K562 (cell line): ENCODE data around the gene CRACDL. TPM values are rescaled to one million over a fixed set of nuclear protein-coding genes. Genes with fewer than 3 reads are reported as not detected.

Experiments
- ATAC-seq: fragments of 200-7000 bp; cut with Tn5 transposase; 3 replicates; pipeline ENCODE4 v1.9.1; 2020; ENCODE audit warnings: moderate library complexity
- BruUV-seq: library from RNA; stranded (reverse); fragments of 400-500 nt; replicated peaks from 2 replicates; lab custom pipeline; 2021; lab: Mats Ljungman, UMichigan
- CTCF ChIA-PET: fragments of 300-600 bp; formaldehyde crosslinking; extraction: SDS; loops from one replicate; lab custom pipeline; 2021; ENCODE audit warnings: low intra/inter-chr PET ratio; lab: Yijun Ruan, JAX
- POLR2A ChIA-PET: fragments of 300-600, 350-650 bp; sonication (Branson Sonifier 250); formaldehyde crosslinking; extraction: SDS; loops from one replicate; lab custom pipeline; 2021; ENCODE audit warnings: antibody characterized with exemption, inconsistent platforms; lab: Yijun Ruan, JAX
- DNase-seq, 4 experiments: peaks; one replicate each; pipeline versions ENCODE4 v3.0.0 to v3.0.0-alpha.2; 2011 to 2018; ENCODE audit warnings: low spot score in 3 of 4, mixed read lengths in 3 of 4; ENCODE audit errors: extremely low read depth in 1 of 4
- FAIRE-seq: peaks from 2 replicates; lab custom pipeline; 2011; peaks lifted over from hg19 to GRCh38; lab: Jason Lieb, UNC
- H2AFZ ChIP-seq: 2 replicates; pipeline ENCODE4 v1.6.0; 2011; ENCODE audit warnings: low read depth, low read length, control low read depth, inconsistent platforms
- H3K27ac ChIP-seq: fragments of 200-600 bp; 3 replicates; pipeline ENCODE4 v1.8.0; 2011; ENCODE audit warnings: low read depth, mild to moderate bottlenecking, control low read depth, inconsistent platforms, low read length, moderate library complexity, mixed read lengths; ENCODE audit errors: extremely low read depth
- H3K27me3 ChIP-seq, 2 experiments: fragments of 300-600 bp in 1 of 2; 2 replicates in 1 of 2; 3 replicates in 1 of 2; pipeline versions ENCODE4 v1.6.0 to v1.8.0; 2011; ENCODE audit warnings: inconsistent platforms in 2 of 2, low read length in 2 of 2, mild to moderate bottlenecking in 1 of 2, mixed read lengths in 1 of 2, moderate library complexity in 1 of 2; ENCODE audit not compliant: control insufficient read depth in 2 of 2, insufficient read depth in 2 of 2
- H3K36me3 ChIP-seq: fragments of 300-600 bp; 3 replicates; pipeline ENCODE4 v1.8.0; 2011; ENCODE audit warnings: mild to moderate bottlenecking, low read length, inconsistent platforms; ENCODE audit not compliant: control insufficient read depth, insufficient read depth
- H3K4me1 ChIP-seq, 2 experiments: fragments of 200-600 bp in 1 of 2; replicated peaks in 1 of 2; 2 replicates in 1 of 2; 3 replicates in 1 of 2; pipeline versions ENCODE4 v1.5.1 to v1.8.0; 2011; ENCODE audit warnings: inconsistent platforms in 2 of 2, low read length in 2 of 2, mild to moderate bottlenecking in 1 of 2, mixed read lengths in 1 of 2, moderate library complexity in 1 of 2; ENCODE audit not compliant: control insufficient read depth in 2 of 2, insufficient read depth in 2 of 2
- H3K4me2 ChIP-seq: 2 replicates; pipeline ENCODE4 v1.6.1; 2011; ENCODE audit warnings: low read length, control low read depth, inconsistent platforms, mixed read lengths; ENCODE audit not compliant: insufficient read depth
- H3K4me3 ChIP-seq: fragments of 200-600 bp; sonication (generic), shearing (Covaris generic); 2 replicates; pipeline ENCODE4 v1.5.1; 2016; ENCODE audit warnings: control low read depth, inconsistent platforms
- H3K79me2 ChIP-seq: fragments of 200-600 bp; 3 replicates; pipeline ENCODE4 v1.8.0; 2011; ENCODE audit warnings: low read length, inconsistent platforms; ENCODE audit not compliant: control insufficient read depth, insufficient read depth
- H3K9ac ChIP-seq, 2 experiments: 2 replicates each; pipeline versions ENCODE4 v1.6.0 to v1.6.1; 2011; ENCODE audit warnings: low read depth in 2 of 2, low read length in 2 of 2, control low read depth in 1 of 2, inconsistent platforms in 1 of 2, mild to moderate bottlenecking in 1 of 2, mixed read lengths in 1 of 2; ENCODE audit not compliant: insufficient read depth in 1 of 2
- H3K9me1 ChIP-seq: one replicate; pipeline ENCODE4 v1.6.0; 2011; ENCODE audit warnings: inconsistent platforms, mild to moderate bottlenecking, low read length, moderate library complexity; ENCODE audit not compliant: control insufficient read depth, insufficient read depth
- H3K9me3 ChIP-seq: replicated peaks from 2 replicates; pipeline ENCODE4 v1.5.1; 2011; ENCODE audit warnings: low read depth, low read length, inconsistent platforms; ENCODE audit not compliant: control insufficient read depth, insufficient read depth
- H4K20me1 ChIP-seq: replicated peaks from 2 replicates; pipeline ENCODE4 v1.6.1; 2011; ENCODE audit warnings: low read length, inconsistent platforms, mixed read lengths; ENCODE audit not compliant: control insufficient read depth, insufficient read depth
- ELF2 ChIP-seq: fragments of 250-450 bp; sonication (Bioruptor Pico); IDR thresholded peaks from 2 replicates; pipeline ENCODE4 v1.5.0; 2021; ENCODE audit warnings: mild to moderate bottlenecking
- MBD1 ChIP-seq: fragments of 250-450 bp; sonication (Bioruptor Pico); IDR thresholded peaks from 2 replicates; pipeline ENCODE4 v1.8.0; 2022; ENCODE audit warnings: inconsistent platforms
- NR3C1 ChIP-seq: sonication (generic); formaldehyde crosslinking; IDR thresholded peaks from 2 replicates; pipeline ENCODE4 v1.8.1; 2022; ENCODE audit warnings: missing genetic modification reagents
- RREB1 ChIP-seq: fragments of 250-450 bp; sonication (Bioruptor Pico); IDR thresholded peaks from 2 replicates; pipeline ENCODE4 v1.4.0; 2020
- SREBF2 ChIP-seq: sonication (generic); formaldehyde crosslinking; IDR thresholded peaks from 2 replicates; pipeline ENCODE4 v1.4.0; 2020; ENCODE audit warnings: mild to moderate bottlenecking, missing genetic modification reagents
- ZBTB34 ChIP-seq: fragments of 250-450 bp; sonication (Bioruptor Pico); IDR thresholded peaks from 2 replicates; pipeline ENCODE4 v1.8.0; 2021; ENCODE audit warnings: mild to moderate bottlenecking, moderate library complexity
- ZSCAN32 ChIP-seq: fragments of 450-650 bp; formaldehyde crosslinking; IDR thresholded peaks from 2 replicates; pipeline ENCODE4 v1.4.0; 2020; ENCODE audit warnings: mild to moderate bottlenecking, moderate library complexity
- WGBS: fragments of 100-300 bp; shearing (Covaris generic); methylation state at CpG from one replicate; pipeline ENCODE4 v1.1.6; 2016; ENCODE audit warnings: low coverage, mixed read lengths; ENCODE audit not compliant: insufficient coverage; ENCODE audit errors: missing lambda C conversion rate; 5-methylcytosine and 5-hydroxymethylcytosine counted together
- in situ Hi-C: fragments of 300-500 bp; cut with MboI; formaldehyde crosslinking; loops from 4 replicates; pipeline ENCODE4 v1.15.0; 2018; ENCODE audit warnings: inconsistent platforms, mixed read lengths
- intact Hi-C: fragments of 100-400 bp; cut with micrococcal nuclease; formaldehyde crosslinking; loops from 2 replicates; pipeline ENCODE4 v1.14.2; 2022
- polyA plus RNA-seq, 8 experiments: library from polyadenylated mRNA; depleted of rRNA in 4 of 8; stranded (reverse) in 5 of 8; unstranded in 3 of 8; fragments of >200 nt; fragmentation: Nextera tagmentation in 2 of 8; fragmentation: Illumina TruSeq in 1 of 8; extraction: Ambion mirVana in 2 of 8; extraction: Trizol in 1 of 8; gene quantifications; 2 replicates each; pipeline versions ENCODE4 v1.2.1 to v1.2.3, GENCODE V29; 2011 to 2014; ENCODE audit warnings: inconsistent platforms in 1 of 8, missing spikeins in 1 of 8
- total RNA-seq, 7 experiments: library from RNA; depleted of rRNA in 6 of 7; stranded (reverse); fragments of >200 nt in 6 of 7; fragmentation: Illumina TruSeq in 2 of 7; extraction: Trizol in 2 of 7; gene quantifications; 2 replicates each; pipeline versions ENCODE4 v1.2.1 to v1.2.3, GENCODE V29; 2011 to 2021; ENCODE audit warnings: low replicate concordance in 1 of 7

Gene CRACDL
- total and polyA plus RNA-seq, 9 of the 15 experiments (the other 6 are each of a cell fraction or from before 2014, with no cell fraction given): not detected

GRCh38 chr2:98782570-98782969, 153.5 kb downstream of the CRACDL start:
- Histone ChIP-seq H3K9me3 (no peaks in the 10 kb centered on the region), H3K27me3 (no peaks in the 10 kb centered on the region; a peak in 1 of 5 replicates), H2AFZ (no peak overlapping the region), H3K4me2 (no peak overlapping the region), H3K27ac (no peak overlapping the region), H3K4me1 (no peaks in the 10 kb centered on the region; a peak in 1 of 5 replicates), H3K36me3 (no peaks in the 10 kb centered on the region), H3K79me2 (no peaks in the 10 kb centered on the region), H3K4me3 (no peak overlapping the region), H3K9me1 (no peaks in the 10 kb centered on the region), H4K20me1 (no peaks in the 10 kb centered on the region), H3K9ac (no peak overlapping the region)
- ATAC-seq: no peak
- ChIA-PET CTCF (no interaction called here), POLR2A (no interaction called here)
- in situ Hi-C loops (no loop called here), intact Hi-C loops (no loop called here)
- BruUV-seq: no TSS peak
- no peak for DNase-seq
- TF ChIP-seq ZBTB34 (CRISPR knock-in tag): no peak
- FAIRE-seq: no peak

GRCh38 chr2:98781822-98782221, 154.2 kb downstream of the CRACDL start:
- no peak overlapping the region for H3K9ac ChIP-seq
- CTCF ChIA-PET: no interaction called here
- no peak for DNase-seq
- TF ChIP-seq ZSCAN32 (CRISPR knock-in tag) (no peak), RREB1 (no peak), NR3C1 (CRISPR knock-in tag) (no peak), ELF2 (CRISPR knock-in tag) (no peak), SREBF2 (no peak), MBD1 (no peak)
- TF ChIP-seq, all 486 proteins: peak for 0
- intact Hi-C loops: no loop called here
- ATAC-seq (no peak), FAIRE-seq (no peak)
- no peak overlapping the region for H3K4me2 ChIP-seq
- no peaks in the 10 kb centered on the region; a peak in 1 of 5 replicates for H3K4me1 ChIP-seq
- no peak overlapping the region for H2AFZ ChIP-seq
- in situ Hi-C loops: no loop called here
- no peaks in the 10 kb centered on the region for H3K36me3 ChIP-seq
- no peak overlapping the region for H3K4me3 ChIP-seq
- H3K9me3 ChIP-seq: no peaks in the 10 kb centered on the region
- POLR2A ChIA-PET: no interaction called here
- no peaks in the 10 kb centered on the region for H4K20me1 ChIP-seq
- 0% methylated on average over 1 of the region's 1 CpG for WGBS
- no peaks in the 10 kb centered on the region; a peak in 1 of 5 replicates for H3K27me3 ChIP-seq
- H3K27ac ChIP-seq: no peak overlapping the region
- no TSS peak for BruUV-seq
- no peaks in the 10 kb centered on the region for H3K79me2 ChIP-seq
- H3K9me1 ChIP-seq: no peaks in the 10 kb centered on the region
